ENCODE measurements around the gene TENT4B. TPM values are rescaled to one million over a fixed set of nuclear protein-coding genes. Genes with fewer than 3 reads are reported as not detected.

TENT4B gene
- total RNA-seq, 2 donors from 2014 or later, result 11.5 to 15.1 TPM

DNA sequence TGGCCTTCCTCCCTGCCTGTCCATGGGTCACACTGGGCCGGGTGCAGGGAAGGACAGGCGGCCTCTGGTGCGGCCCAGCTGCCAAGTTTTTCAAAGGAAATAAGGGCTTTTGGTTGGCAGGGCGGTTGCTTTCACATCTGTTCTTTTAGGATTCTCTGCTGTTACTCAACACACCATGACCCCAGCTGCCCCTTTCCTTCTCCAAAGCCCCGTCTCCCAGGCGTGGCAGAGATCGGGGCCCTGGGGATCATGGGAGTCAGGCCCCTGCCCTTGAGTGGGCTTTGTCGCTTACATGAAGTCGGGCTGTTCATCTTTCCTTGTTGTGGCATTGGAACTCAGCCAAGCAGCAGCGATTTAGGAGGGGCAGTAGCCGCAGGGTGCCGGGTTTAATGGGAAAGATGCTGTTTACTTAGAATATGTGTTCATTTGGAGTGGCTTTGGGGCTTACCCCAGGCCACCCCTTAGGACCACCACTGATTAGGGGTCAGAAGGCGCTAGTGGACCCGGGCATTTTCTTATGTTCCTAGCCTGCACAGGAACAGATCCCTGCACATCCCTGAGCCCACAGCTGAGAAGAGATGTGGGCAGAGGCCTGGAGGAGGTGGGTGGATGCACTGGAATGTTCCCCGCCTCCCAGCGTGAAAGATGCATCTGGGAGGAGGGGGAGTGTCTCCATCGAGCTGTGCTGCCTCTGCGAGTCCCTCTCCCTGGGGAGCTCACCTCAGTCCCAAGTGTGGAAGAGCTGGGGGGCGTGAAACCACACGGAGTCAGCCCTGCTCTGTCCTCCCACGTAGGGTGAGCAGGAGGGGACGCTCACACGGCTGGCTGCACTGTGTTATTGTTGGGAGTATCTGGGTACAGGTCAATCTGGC lies 106.5 kb downstream of the TENT4B start:
- H3K9me3 ChIP-seq, result no peaks in the 10 kb centered on the region
- intact Hi-C loops (cut with DNase I), result no loop called here
- H3K36me3 ChIP-seq, result no peaks in the 10 kb centered on the region
- H3K27me3 ChIP-seq (replicated peaks; ENCODE audit: insufficient read depth), result no peaks in the 10 kb centered on the region
- no peak overlapping the region for H3K4me3 ChIP-seq
- peaks cover 5% of the 10 kb centered on the region for H3K4me1 ChIP-seq (replicated peaks)
- H3K27ac ChIP-seq, result no peak overlapping the region
- WGBS, result 44% methylated on average over 23 of the region's 23 CpGs
- no peak for TF ChIP-seq POLR2AphosphoS5 (IDR thresholded peaks at IDR 0.05)
- no peak for TF ChIP-seq POLR2A (IDR thresholded peaks at IDR 0.05)
- TF ChIP-seq, protein P1, sequence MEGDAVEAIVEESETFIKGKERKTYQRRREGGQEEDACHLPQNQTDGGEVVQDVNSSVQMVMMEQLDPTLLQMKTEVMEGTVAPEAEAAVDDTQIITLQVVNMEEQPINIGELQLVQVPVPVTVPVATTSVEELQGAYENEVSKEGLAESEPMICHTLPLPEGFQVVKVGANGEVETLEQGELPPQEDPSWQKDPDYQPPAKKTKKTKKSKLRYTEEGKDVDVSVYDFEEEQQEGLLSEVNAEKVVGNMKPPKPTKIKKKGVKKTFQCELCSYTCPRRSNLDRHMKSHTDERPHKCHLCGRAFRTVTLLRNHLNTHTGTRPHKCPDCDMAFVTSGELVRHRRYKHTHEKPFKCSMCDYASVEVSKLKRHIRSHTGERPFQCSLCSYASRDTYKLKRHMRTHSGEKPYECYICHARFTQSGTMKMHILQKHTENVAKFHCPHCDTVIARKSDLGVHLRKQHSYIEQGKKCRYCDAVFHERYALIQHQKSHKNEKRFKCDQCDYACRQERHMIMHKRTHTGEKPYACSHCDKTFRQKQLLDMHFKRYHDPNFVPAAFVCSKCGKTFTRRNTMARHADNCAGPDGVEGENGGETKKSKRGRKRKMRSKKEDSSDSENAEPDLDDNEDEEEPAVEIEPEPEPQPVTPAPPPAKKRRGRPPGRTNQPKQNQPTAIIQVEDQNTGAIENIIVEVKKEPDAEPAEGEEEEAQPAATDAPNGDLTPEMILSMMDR (IDR thresholded peaks at IDR 0.05), result no peak
- DNase-seq (ENCODE audit: low spot score), result no peak

DNA sequence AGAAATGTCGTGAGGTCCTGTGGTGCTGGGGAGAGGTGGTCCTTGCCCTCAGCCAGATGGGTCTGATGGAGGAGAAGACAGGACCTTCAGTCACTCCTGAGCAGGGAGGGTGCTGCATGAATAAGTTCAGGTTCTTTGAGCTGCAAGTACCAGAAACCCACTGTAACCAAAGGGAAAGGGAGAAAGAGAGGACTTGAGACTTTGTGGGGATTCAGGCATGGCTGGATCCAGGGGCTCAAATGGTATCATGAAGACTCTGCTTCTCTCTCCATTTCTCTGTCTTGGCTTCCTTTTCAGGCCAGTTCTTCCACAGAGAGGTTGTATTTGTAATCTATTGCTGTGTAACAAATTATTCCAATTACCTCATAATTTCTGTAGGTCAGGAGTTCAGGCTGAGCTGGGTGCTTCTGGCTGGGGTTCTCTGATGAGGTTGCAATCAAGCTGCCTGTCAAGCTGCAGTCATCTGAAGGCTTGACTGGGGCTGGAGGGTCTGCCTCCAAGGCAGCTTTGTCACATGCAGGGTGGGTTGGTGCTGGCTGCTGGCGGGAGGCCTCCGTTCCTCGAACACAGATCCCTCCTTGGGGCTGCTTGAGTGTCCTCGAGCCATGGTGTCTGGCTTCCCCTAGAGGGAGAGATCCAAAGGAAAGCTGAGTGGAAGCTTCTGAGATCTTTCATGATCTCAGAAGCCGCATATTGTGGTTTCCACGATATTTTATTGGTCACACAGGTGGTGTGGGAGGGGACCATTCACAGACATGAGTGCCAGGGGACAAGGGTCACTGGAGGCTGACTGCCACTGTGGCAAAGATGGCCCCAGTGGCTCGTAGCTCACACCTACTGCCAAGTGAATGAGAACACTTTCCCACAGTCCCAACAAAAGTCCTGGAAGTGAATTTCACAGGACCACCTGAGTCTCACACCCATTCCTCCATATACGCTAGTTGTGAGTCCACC lies 107.4 kb downstream of the TENT4B start:
- WGBS, result 90% methylated on average over 9 of the region's 9 CpGs
- Histone ChIP-seq H3K27ac (no peak overlapping the region), H3K9me3 (no peaks in the 10 kb centered on the region), H3K4me3 (no peak overlapping the region), H3K27me3 (replicated peaks; ENCODE audit: insufficient read depth) (no peaks in the 10 kb centered on the region), H3K4me1 (replicated peaks) (peaks cover 5% of the 10 kb centered on the region), H3K36me3 (no peaks in the 10 kb centered on the region)
- intact Hi-C loops (cut with DNase I), result no loop called here
- no peak for DNase-seq (ENCODE audit: low spot score)
- TF ChIP-seq, protein P1 (IDR thresholded peaks at IDR 0.05), result no peak
- TF ChIP-seq POLR2AphosphoS5 (IDR thresholded peaks at IDR 0.05) (no peak), POLR2A (IDR thresholded peaks at IDR 0.05) (no peak)

DNA sequence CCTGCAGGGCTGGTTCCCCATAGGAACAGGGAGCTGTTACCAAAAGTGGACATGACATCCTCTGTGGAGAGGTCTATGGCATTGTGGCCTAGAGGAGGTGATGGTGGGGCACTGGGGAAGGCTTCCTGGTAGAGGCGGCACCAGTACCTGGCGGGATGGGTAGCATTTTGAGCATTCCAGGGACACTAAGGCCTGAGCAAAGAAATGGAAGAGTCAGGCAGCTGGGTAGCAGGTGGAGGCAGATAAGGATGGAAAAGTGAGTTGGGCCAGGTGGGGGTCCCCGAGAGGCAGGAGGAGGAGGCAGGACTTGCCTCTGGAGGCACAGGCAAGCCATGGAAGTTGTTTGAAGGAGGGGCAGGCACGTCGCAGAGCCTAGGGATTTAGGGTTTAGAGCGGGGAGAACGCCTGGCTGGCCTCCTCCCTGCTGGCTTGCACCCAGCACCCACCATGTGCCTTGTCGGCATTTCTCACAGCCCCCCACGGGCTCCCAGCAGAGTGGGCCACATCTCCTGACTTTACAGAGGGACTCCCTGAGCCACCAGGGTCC lies 108.1 kb downstream of the TENT4B start:
- WGBS, result 81% methylated on average over 8 of the region's 9 CpGs
- no peaks in the 10 kb centered on the region for H3K9me3 ChIP-seq
- no peak overlapping the region for H3K27ac ChIP-seq
- no peaks in the 10 kb centered on the region for H3K27me3 ChIP-seq (replicated peaks; ENCODE audit: insufficient read depth)
- H3K4me1 ChIP-seq (replicated peaks), result peaks cover 5% of the 10 kb centered on the region
- intact Hi-C loops (cut with DNase I), result no loop called here
- H3K36me3 ChIP-seq, result no peaks in the 10 kb centered on the region
- TF ChIP-seq, protein P1 (IDR thresholded peaks at IDR 0.05), result no peak
- TF ChIP-seq POLR2A (IDR thresholded peaks at IDR 0.05) (no peak), POLR2AphosphoS5 (IDR thresholded peaks at IDR 0.05) (no peak)
- no peak for DNase-seq (ENCODE audit: low spot score)
- no peak overlapping the region for H3K4me3 ChIP-seq

DNA sequence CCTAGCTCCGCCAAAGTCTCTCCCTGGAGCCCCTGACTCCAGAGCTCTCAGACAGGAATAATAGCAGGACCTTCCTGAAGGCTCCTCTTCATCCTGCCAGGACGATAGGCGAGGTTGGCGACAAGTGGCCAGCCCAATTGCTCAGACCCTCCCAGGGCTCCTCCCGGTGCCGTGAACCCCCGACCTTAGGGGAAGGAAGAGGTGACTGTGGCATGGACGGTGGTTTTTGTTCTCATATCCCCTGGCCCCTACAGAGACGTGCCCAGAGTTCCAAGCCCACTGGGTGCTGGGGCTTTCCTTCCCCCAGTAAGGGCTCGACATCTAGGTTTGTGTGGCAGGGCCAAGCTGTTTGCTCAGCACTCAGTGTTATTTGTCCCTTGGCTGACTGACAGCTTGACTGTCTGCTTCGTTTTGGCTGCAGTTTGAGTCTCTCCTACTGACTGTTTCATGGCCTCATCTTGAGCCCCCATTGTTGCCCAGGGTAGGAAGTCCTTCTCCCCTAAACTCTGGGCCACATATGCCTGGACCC lies 108.7 kb downstream of the TENT4B start:
- intact Hi-C loops (cut with DNase I), result no loop called here
- Histone ChIP-seq H3K27me3 (replicated peaks; ENCODE audit: insufficient read depth) (no peaks in the 10 kb centered on the region), H3K27ac (no peak overlapping the region), H3K9me3 (no peaks in the 10 kb centered on the region), H3K4me3 (no peak overlapping the region), H3K36me3 (no peaks in the 10 kb centered on the region), H3K4me1 (replicated peaks) (peaks cover 5% of the 10 kb centered on the region)
- no peak for DNase-seq (ENCODE audit: low spot score)
- 63% methylated on average over 11 of the region's 11 CpGs for WGBS
- TF ChIP-seq, protein P1 (IDR thresholded peaks at IDR 0.05), result no peak
- TF ChIP-seq POLR2AphosphoS5 (IDR thresholded peaks at IDR 0.05) (no peak), POLR2A (IDR thresholded peaks at IDR 0.05) (no peak)
